GM18502 (cell line): ENCODE measurements around the gene SCT.
"Not testable (repeated sequence)": the region's sequence is repeated elsewhere in the genome, so short reads cannot be mapped to it uniquely, and the experiment has no call there.

Experiments used
- ATAC-seq: cut with Tn5 transposase; IDR thresholded peaks from one replicate; pipeline ENCODE4 v1.9.1; 2021; ENCODE audit warnings: mild to moderate bottlenecking; ENCODE audit not compliant: unreplicated experiment, poor library complexity

SCT gene, protein sequence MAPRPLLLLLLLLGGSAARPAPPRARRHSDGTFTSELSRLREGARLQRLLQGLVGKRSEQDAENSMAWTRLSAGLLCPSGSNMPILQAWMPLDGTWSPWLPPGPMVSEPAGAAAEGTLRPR

DNA sequence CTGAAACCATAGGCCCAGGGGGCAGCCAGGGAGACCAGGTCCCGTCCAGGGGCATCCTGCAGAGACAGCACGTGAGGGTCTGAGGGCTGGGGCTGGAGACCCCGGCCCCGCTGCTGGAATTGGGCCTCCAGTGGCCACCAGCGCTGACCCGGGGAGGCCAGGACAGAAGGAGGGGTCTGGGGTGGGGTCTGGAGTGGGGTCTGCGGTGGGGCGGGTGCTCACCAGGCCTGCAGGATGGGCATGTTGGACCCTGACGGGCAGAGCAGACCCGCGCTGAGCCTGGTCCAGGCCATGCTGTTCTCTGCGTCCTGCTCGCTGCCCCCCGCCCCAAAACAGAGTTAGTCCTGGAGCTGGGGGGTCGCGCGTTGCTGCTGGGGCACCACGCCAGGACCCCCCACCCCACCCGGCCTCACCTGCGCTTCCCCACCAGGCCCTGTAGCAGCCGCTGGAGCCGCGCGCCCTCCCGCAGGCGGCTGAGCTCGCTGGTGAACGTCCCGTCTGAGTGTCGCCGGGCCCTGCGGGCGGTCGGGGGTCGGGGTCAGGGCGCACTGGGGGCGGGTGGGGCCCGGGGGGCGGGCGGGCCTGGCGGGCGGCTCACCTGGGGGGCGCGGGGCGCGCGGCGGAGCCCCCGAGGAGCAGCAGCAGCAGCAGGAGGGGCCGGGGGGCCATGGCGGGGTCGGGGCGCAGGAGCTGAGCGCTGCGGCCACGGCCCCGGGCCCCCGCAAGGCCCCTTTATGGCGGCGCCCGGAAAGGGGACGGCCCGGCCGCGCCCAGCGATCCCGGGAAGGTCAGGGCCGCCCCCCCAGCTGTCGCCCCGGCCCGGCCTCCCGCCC, at the start of gene SCT:
SCT (minus strand) TSS at position 707 of the 833 bp plus-strand sequence; CDS start at position 669, 38 bp downstream.
- no peak for ATAC-seq

DNA sequence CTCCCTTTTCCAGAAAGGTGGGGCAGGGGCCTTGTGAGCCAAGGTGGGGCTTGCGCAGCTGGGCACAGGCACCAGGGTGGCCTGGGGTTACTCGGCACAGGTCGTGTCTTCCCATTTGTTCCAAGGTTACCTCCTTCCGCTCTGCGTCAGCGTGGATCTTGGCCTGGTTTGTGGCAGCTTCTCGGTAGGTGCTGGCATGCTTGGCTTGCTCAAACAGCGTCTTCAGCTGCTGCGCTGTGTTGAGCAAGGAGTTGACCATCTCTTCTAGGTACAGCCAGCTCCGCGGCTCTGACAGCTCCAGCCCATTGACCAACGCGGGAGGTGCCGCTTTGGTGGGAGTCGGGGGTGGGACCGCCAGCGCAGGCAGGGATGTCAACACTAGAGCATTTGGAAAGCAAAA, 47.4 kb upstream of the SCT start:
- no peak for ATAC-seq

DNA sequence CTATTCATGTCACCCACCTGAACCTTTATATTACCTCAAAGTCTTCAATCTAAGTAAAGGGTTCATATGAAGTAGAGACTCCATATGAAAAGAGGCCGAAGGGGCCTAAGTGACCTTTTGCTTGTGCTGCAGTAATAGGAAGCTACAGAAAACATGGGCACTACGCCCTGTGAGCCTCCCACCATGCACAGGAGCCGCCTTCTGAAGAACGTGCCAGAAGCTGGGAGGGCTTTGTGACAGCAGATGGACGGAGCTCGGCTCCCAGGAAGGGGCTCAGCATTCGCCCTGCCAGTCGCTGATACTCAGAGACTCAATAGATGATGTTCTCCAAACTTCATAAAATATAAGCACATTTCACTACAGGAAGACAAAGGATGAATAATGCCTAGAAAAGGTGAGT, 46.9 kb upstream of the SCT start:
- ATAC-seq: no peak

DNA sequence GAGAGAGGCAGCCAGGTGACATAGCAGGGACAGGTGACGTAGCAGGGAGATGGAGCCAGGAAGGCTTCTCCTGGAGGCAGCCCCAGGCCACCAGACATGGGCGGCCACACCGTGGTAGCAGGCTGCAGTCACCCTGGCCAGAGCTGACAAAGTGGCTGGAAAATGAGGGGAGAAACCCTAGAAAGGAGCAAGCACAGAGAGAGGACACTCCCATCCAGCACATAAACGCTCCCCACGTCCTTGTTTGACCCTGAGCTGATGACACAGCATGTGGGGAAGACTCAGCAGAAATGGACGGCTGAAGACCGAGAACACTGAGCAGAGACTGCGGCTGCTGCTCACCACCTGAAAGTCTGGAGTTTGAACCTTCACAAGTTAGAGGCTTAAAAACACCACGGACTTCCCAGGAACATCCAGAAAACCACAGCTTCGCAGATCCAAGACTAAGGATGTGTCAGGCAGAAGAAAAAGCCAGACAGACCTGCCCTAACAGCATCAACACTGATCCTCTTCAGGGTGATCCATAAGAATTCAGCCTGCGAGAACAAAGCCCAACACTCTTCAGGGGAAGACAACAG, 38.8 kb upstream of the SCT start:
- no peak for ATAC-seq

DNA sequence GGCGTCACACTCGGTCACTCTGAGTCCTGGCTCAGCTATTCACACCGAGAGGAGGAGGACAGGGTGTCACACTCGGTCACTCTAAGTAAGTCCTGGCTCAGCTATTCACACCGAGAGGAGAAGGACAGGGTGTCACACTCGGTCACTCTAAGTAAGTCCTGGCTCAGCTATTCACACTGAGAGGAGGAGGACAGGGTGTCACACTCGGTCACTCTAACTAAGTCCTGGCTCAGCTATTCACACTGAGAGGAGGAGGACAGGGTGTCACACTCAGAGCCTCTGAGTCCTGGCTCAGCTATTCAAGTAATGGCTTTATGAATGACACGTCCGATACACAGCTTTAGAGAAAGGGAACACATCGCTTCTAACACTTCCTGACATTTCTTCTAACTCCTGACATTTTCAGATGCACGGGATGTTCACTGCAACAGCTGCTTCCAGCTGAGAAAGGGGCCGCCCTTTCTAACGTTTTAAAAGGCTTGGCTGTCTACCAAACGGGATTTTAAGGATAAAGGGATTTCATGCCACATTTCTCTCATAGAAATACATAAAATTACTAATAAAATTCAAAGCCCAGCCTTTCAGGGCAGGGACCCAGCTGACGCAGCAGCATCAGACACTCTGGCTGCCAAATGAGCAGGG, 38.2 kb upstream of the SCT start:
- no peak for ATAC-seq

DNA sequence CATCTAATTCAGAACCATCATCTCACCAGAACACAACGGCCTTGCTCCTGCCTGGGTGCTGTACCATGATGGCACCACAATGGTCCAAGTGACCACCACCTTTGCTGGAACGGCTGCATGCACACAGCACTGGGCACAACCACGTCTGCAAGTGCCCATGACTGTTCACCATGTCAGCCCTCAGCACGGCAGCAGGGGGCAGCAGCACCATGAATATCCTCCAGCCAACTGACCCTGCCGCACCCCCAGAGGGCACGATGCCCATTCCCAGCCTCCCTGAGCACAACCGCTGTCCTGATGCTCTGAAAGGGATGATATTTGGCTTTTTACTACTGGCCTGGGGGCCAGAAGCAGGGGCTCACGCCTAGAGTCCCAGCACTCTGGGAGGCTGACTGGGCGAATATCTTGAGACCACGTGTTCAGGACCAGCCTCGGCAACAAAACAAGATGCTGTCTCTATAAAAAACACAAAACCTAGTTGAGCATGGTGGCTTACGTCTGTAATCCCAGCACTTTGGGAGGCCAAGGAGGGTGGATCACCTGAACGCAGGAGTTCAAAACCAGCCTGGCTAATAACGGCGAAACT, 35.8 kb upstream of the SCT start:
- no peak for ATAC-seq

DNA sequence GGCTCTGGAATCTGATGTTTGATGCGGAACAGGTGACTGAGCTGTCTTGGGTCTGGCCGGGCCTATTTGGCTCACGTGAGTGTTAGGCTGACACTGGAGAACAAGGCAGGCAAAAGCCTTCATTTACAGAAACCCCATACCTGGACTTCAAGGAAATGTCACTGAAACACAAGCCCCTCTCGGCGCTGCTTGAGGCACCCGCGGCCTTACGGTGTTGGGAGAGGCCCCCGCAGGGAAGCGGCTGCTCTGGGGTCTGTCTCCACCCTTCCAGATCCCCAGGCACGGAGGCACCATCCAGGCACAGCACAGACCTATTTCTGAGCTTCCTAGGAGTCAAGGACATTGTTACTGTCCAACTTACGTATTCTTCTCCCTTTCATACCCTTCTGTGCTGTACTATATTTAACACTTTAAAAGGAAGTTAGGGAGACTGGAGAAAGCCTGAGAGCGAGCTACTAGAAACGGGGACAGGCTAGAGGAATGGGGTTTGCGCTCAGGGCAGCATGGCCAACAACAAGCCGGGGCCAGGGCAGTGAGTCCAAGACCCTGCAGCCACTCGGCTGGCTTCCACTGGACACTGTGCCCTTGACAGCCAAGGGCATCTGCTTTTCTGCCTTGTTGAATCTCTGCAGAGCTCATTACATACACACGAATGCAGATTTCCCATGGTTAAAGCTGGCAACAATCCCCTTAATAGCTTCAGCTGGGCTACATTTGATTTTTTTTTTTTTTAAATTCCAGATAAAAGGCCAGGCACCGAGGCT, 33.9 kb upstream of the SCT start:
- no peak for ATAC-seq

DNA sequence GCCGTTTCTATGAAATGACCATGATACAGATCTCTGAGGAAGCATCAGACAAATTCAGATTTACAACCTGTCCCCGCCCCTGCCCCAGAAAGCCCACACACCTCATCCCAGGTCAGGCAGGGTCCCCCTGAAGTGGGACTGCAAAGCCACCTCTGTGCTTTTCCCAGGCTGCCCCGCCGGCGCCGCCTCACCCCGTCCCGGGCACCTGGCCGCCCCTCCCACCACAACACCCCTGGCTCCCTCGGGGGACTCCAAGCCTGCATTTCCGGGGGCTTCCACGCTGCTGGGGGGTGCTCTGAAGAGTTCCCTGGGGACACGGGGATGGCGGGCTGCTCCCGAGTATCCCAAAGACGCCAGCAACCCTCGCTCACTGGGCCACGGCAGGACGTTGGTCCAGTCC, 33.3 kb upstream of the SCT start:
- no peak for ATAC-seq

DNA sequence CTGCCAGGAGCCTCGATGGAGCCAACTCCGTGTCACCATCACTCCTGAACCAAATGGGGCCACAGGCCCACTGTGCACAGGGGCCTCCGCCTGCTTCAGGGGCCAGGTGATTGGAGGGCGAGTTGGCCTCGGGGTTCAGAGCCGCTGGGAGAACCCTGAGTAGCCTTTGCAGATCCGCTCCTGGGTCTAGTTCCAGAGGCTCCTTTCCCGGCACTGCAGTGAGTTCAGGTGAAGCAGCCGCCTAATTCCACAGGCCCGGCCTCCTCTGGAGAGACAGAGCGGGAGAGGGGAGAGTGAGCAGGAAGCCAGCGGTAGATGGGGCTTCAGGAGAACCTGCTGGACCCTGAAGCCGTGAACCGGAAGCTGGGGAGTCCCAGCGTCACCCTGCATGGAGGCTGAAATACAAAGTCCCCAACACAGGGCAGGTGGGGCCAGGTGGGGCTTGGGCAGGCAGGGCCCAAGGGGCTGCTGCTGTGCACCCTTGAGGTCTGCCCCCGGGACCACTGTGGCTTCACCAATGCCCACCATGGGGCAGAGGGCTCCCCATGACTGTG, 32.6 kb upstream of the SCT start:
- no peak for ATAC-seq

DNA sequence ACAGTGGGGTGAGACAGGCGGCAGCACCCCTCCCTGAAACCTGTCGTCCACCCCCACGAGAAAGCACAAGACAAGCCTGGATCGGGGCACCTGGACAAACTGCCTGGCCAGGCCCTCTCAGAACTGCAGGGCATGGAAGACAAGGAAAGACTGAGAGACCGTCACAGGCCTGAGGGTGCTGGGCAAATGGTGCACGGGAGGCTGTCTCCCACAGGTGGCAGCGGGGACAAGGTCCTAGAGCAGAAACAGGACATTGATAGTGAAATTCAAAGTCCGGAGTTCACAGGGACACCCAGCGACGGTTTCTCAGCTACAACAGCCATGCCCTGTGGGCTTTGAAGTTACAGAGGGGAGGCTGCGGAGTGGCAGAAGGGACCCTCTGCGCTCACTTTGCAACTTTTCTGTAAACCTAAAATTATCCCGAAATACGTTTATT, 30.7 kb upstream of the SCT start:
- ATAC-seq: no peak

DNA sequence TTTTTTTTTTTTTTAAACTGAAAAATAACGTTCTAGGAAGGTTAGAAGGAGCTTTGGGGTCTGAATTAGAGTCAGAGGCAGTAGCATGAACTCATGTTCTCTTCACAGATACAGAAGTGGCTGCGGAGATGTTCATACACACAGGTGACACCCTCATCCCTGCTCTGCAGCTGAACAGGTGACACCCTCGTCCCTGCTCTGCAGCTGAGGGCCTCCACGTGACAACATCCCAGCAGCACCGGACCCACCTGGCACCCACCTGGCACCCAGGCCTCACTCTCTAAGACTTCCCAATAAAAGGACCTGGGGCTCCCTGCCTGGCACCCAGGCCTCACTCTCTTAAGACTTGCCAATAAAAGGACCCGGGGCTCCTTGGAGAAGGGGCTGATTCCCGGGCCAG, 29.9 kb upstream of the SCT start:
- no peak for ATAC-seq

DNA sequence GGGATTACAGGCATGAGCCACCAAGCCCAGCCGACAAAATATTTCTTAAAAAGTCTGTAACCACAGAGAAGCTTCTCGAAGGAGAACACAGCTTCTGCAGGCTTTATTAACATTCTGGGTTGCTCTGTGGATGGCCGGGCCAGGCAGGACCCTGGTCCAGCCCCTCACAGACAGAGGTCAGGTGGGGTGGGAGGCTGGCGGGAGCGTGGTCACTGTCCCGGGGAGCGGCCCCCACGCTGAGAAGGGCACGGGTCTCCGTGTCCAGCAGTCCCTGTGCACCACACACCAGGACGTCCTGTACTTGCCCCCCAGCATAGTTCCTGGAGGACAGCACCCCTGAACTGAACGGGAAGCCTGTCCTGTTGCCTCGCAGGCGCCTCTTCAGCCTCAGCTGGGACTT, 29.4 kb upstream of the SCT start:
- no peak for ATAC-seq

DNA sequence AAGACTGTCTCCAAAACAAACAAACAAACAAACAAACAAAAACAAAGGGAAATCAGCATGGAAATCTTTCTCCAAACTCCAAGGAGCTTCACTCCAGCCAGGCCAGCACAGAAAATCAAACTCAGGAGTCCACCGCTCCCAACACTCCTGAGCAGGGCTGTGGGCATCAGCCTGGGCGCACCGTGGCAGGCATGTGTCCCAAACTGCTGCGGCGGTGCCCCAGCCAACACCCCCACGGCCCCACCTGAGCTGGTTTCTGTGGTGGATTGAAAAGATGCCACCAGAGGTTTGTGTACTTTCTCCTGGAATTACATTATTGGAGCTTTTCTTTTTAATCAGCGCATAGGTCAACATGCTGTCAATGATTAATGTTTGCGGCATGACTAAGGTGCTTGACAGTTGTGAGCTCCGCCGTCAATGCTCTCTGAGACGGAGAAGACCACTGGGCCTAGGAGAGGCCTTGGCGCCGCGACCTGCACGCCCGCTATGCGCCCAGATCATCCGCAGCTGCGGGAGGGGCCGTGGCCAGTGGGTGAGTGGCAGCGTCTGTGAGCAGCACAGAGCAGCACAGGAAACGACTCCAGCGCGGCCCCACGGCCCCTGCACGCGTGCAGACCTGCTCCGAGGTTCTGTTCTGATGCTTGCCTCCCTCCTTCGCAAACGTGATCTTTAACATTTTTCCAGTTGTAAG, 28.2 kb upstream of the SCT start:
- no peak for ATAC-seq

DNA sequence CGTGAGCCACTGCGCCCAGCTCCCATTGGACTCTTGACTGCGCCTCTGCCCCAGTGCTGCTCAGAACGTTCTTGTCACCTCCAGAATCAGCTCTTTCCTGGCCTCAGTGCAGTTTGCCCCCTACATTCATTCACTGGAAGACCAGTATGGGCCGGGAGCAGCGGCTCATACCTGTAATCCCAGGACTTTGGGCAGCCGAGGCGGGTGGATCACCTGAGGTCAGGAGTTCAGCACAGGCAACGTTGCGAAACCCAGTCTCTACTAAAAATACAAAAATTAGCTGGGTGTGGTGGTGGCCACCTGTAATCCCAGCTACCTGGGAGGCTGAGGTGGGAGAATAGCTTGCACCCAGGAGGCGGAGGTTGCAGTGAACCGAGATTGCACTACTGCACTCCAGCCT, 27.5 kb upstream of the SCT start:
- not testable (repeated sequence) for ATAC-seq

DNA sequence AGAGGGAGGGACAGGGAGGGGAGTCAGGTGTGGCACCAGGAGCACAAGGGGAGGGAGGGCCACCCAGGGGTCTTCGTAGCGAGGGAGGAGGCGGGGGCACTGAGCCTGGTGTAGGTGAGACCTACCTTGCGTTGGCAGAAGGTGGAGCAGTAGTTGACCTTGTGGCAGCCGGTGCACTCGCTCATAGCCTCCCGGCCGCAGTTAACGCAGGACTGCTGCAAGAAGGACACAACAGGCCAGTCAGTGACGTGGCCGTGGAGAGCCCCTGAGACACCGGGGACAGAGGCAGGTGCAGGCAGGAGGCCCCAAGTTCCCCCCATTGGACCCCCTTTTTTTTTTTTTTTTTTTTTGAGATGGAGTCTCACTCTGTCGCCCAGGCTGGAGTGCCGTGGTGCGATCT, 26.9 kb upstream of the SCT start:
- ATAC-seq: no peak

DNA sequence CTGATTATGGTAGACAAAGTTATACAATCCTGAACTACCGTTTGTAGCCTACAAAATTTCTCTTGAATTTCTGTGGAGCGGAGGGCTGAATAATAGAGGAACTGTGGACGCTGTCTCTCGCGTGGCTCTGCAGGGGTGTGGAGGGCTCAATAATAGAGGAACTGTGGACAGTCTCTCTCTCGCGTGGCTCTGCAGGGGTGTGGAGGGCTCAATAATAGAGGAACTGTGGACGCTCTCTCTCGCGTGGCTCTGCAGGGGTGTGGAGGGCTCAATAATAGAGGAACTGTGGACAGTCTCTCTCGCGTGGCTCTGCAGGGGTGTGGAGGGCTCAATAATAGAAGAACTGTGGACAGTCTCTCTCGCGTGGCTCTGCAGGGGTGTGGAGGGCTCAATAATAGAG, 26.2 kb upstream of the SCT start:
- ATAC-seq: not testable (repeated sequence)

DNA sequence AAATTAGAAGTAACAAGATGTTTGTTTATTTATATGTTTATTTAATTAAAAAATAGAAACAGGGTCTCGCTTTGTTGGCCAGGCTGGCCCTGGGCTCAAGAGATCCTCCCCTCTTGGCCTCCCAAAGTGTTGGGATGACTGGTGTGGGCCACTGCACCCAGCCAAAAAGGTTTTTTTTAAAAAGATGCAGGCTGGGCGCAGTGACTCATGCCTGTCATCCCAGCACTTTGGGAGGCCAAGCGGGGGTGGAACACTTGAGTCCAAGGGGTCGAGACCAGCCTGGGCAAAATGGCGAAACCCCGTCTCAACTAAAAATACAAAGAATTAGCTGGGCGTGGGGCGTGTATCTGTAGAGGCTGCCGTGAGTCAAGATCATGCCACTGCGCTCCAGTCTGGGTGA, 23.5 kb upstream of the SCT start:
- no peak for ATAC-seq

DNA sequence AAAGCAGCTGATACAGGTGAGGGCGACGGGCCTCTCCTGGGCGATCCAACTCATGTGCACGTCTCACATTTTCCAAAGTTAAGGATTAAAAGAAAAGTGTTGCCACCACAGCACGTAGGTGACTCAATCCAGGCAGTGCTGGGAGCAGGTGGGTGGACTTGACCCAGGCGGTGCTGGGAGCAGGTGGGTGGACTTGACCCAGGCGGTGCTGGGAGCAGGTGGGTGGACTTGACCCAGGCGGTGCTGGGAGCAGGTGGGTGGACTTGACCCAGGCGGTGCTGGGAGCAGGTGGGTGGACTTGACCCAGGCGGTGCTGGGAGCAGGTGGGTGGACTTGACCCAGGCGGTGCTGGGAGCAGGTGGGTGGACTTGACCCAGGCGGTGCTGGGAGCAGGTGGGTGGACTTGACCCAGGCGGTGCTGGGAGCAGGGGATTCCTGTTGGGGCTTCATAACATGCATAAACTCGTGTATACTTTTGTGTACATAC, 20.7 kb upstream of the SCT start:
- not testable (repeated sequence) for ATAC-seq

DNA sequence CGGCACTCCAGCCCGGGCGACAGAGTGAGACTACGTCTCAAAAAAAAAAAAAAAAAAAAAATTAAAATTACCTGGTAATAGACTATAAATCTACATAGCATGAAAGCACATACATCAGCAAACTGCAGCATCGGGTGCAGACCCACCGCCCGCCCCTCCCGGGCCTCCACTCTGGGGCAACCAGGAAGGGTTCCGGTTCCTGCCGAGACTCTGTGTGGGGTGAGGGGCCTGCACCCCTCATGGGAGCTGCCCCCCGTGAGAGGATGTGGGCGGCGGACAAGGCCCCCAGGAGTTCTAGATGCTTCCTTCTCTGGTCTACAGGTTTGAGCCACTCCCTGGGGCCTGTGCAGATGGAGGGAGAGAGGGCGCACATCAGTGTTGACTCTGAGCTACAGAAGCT, 19.2 kb upstream of the SCT start:
- ATAC-seq: no peak
